Ishikawa (cell line): ENCODE data around the gene WDSUB1.

Experiments used
- EP300 ChIP-seq: IDR thresholded peaks from 2 replicates; pipeline ENCODE4 v1.6.1; 2012; ENCODE audit warnings: borderline replicate concordance
- MAX ChIP-seq: IDR thresholded peaks from 2 replicates; pipeline ENCODE4 v1.6.1; 2012
- REST ChIP-seq: IDR thresholded peaks from 2 replicates; pipeline ENCODE4 v1.6.1; 2012; ENCODE audit warnings: low read depth, mild to moderate bottlenecking
- TAF1 ChIP-seq: IDR thresholded peaks from 2 replicates; pipeline ENCODE4 v1.6.1; 2012; ENCODE audit warnings: low read depth, mild to moderate bottlenecking
- YY1 ChIP-seq: IDR thresholded peaks from 2 replicates; pipeline ENCODE4 v1.6.1; 2012; ENCODE audit warnings: low read depth
- ZBTB7A ChIP-seq: IDR thresholded peaks from 2 replicates; pipeline ENCODE4 v1.6.1; 2012; ENCODE audit warnings: low read depth

GRCh38 chr2:159300586-159300985 is 14.1 kb upstream of the WDSUB1 start:
- TF ChIP-seq EP300 = no peak
- TF ChIP-seq MAX = no peak
- no peak for TF ChIP-seq YY1
- TF ChIP-seq REST = no peak
- TF ChIP-seq TAF1 = no peak
- no peak for TF ChIP-seq ZBTB7A
